Left lung (tissue), 10 donors: Measurements from ENCODE around the gene RNF144B. TPM values are rescaled to one million over a fixed set of nuclear protein-coding genes. Genes with fewer than 3 reads are reported as not detected.

ENCODE experiments used
- ATAC-seq: fragments of 200-7000 bp; cut with Tn5 transposase; one replicate; pipeline ENCODE4 v1.9.1; 2020; ENCODE audit warnings: moderate library complexity
- DNase-seq, 4 donors: peaks; one replicate each; pipeline ENCODE4 v3.0.0-alpha.2; 2013 to 2020
- H3K27ac ChIP-seq, 2 donors: fragments of 200-600 bp; sonication (generic) in 1 of 2; one replicate each; pipeline versions ENCODE4 v1.5.0 to v1.8.0; 2020 to 2021
- H3K27me3 ChIP-seq, 2 donors: fragments of 200-600 bp; sonication (generic) in 1 of 2; one replicate each; pipeline versions ENCODE4 v1.5.0 to v1.8.0; 2020 to 2021
- H3K36me3 ChIP-seq, 2 donors: fragments of 200-600 bp; sonication (generic) in 1 of 2; one replicate each; pipeline versions ENCODE4 v1.5.0 to v1.8.0; 2020 to 2021
- H3K4me1 ChIP-seq, 2 donors: fragments of 200-600 bp; one replicate each; pipeline ENCODE4 v1.8.0; 2021
- H3K4me3 ChIP-seq, 2 donors: fragments of 200-600 bp; sonication (generic) in 1 of 2; one replicate each; pipeline versions ENCODE4 v1.5.0 to v1.8.0; 2020 to 2021; ENCODE audit warnings: mild to moderate bottlenecking in 1 of 2
- H3K9me3 ChIP-seq, 2 donors: fragments of 200-600 bp; sonication (generic) in 1 of 2; one replicate each; pipeline versions ENCODE4 v1.5.0 to v1.8.0; 2020 to 2021
- intact Hi-C, 2 donors: fragments of 100-400 bp; cut with DNase I; formaldehyde crosslinking; loops; one replicate each; pipeline versions ENCODE4 v1.11.2 to v1.14.2; 2022
- polyA plus RNA-seq, 6 donors: library from polyadenylated mRNA; unstranded; fragments of 120-200 nt; gene quantifications; one replicate each; pipeline ENCODE4 v1.2.1, GENCODE V29; 2013; ENCODE audit not compliant: insufficient read length in 6 of 6
- total RNA-seq, 2 donors: library from RNA; stranded (reverse); fragmentation: NEBNext Ultra II Directional; extraction: Animal tissue kit (Norgen Biotek cat#: 25700); gene quantifications; one replicate each; pipeline ENCODE4 v1.2.1, GENCODE V29; 2021
- TF ChIP-seq, protein P1 (sequence below), 2 donors: fragments of 200-600 bp; sonication (generic) in 1 of 2; IDR thresholded peaks; one replicate each; pipeline versions ENCODE4 v1.5.0 to v1.8.0; 2021; ENCODE audit warnings: antibody characterized with exemption in 2 of 2
- donor health status: DM: no; HTN: yes; CAD: no.
- donor health status: DM: no; HTN: no; CAD: no.

Gene RNF144B
- total and polyA plus RNA-seq, 8 donors, result 13.9 to 74.8 (median 20.1) TPM

DNA sequence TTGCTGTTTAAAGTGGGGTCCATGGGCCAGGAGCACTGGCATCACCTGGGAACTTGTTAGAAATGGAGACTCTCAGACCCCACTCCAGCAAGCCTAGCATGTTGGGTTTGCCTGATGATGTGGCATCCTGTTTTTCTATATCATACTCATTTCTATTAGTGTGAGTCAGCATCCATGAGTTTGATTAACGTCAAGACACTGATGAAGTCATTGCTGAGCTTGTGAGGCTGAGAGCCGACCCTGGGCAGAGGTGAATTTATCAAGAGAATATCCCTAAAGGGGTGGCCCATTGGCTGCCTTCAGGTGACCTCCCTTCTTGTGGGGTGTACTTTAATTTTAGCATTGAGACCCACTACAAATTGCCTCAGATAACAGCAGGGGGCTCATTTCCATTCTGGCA, 43.4 kb upstream of the RNF144B start:
- TF ChIP-seq, protein P1, sequence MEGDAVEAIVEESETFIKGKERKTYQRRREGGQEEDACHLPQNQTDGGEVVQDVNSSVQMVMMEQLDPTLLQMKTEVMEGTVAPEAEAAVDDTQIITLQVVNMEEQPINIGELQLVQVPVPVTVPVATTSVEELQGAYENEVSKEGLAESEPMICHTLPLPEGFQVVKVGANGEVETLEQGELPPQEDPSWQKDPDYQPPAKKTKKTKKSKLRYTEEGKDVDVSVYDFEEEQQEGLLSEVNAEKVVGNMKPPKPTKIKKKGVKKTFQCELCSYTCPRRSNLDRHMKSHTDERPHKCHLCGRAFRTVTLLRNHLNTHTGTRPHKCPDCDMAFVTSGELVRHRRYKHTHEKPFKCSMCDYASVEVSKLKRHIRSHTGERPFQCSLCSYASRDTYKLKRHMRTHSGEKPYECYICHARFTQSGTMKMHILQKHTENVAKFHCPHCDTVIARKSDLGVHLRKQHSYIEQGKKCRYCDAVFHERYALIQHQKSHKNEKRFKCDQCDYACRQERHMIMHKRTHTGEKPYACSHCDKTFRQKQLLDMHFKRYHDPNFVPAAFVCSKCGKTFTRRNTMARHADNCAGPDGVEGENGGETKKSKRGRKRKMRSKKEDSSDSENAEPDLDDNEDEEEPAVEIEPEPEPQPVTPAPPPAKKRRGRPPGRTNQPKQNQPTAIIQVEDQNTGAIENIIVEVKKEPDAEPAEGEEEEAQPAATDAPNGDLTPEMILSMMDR (IDR thresholded peaks at IDR 0.05), result no peak
- H3K36me3 ChIP-seq, result no peaks in the 10 kb centered on the region
- H3K27me3 ChIP-seq, result no peaks in the 10 kb centered on the region
- DNase-seq, result no peak
- ATAC-seq, result no peak
- H3K9me3 ChIP-seq, result no peaks in the 10 kb centered on the region
- H3K27ac ChIP-seq, result no peak overlapping the region
- no peak overlapping the region for H3K4me3 ChIP-seq
- no peaks in the 10 kb centered on the region for H3K4me1 ChIP-seq
- intact Hi-C loops, result no loop called here

DNA sequence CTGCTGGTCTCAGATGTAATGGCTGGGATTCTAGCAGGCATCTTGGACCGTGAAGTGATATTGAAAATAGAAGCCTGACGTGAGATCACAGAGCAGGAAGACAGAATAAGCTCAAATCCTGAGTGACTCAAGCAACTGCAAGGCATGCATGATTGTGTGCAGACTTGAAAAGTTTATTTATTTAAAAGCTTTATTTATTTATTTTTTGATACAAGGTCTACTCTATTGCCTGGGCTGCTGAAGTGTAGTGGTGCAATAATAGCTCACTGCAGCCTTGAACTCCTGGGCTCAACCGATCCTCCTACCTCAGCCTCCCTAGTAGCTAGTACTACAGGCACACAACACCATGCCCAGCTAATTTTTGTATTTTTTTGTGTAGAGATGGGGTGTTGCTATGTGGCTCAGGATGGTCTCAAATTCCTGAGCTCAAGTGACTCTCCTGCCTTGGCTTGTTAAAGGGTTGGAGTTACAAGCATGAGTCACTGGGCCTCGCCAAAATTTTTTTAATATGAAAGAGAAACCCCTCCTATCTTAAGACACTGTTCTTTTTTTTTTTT, 40.1 kb upstream of the RNF144B start:
- TF ChIP-seq, protein P1 (IDR thresholded peaks at IDR 0.05), result no peak
- Histone ChIP-seq H3K27me3 (no peaks in the 10 kb centered on the region), H3K4me3 (no peak overlapping the region), H3K4me1 (peaks cover 0 to 12% of the 10 kb centered on the region in 2 donors), H3K36me3 (no peaks in the 10 kb centered on the region), H3K9me3 (no peaks in the 10 kb centered on the region), H3K27ac (no peak overlapping the region)
- ATAC-seq (no peak), DNase-seq (no peak)
- intact Hi-C loops, result no loop called here

DNA sequence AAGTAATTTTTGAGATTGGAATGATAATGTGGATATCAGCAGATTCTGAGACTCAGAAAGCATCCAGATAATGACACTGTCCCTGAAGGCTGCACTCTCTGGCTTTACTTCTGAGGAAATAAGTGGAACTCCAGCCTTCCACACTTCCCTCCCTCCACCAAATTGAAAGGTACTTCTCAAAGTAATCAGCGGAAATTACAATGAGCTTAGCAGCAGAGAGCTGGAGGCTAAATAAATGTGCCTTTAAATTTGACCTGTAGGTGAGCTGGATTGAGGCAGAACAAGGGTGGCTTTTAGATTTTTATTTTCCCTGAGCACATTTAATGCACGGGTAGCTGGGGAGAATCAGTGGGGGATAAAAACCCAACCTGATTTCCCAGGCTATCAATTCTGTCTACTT, 39.3 kb upstream of the RNF144B start:
- TF ChIP-seq, protein P1 (IDR thresholded peaks at IDR 0.05), result no peak
- H3K9me3 ChIP-seq, result no peaks in the 10 kb centered on the region
- DNase-seq (no peak), ATAC-seq (no peak)
- intact Hi-C loops, result no loop called here
- no peaks in the 10 kb centered on the region for H3K36me3 ChIP-seq
- H3K27me3 ChIP-seq, result no peaks in the 10 kb centered on the region
- no peak overlapping the region for H3K27ac ChIP-seq
- H3K4me1 ChIP-seq, result peaks cover 0 to 12% of the 10 kb centered on the region in 2 donors
- H3K4me3 ChIP-seq, result no peak overlapping the region

DNA sequence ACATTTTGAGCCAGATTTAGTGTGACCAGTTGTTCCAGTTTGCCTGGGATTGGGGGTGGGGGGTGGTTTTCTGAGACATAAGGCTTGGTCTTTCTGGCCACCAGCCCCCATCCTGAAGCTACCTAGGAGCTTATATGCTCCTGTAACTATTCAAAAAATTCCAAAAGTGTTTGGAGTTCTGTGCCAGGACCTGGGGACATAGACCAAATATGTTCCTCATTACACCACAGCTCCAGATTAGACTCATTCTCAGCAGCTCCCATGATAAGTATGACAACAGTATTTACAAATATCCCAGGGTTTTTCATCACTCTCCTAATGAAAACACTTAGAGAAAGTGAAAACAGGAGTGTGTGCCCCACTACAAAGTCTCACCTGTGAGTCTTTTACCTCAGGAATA, 37.8 kb upstream of the RNF144B start:
- Histone ChIP-seq H3K9me3 (no peaks in the 10 kb centered on the region), H3K27ac (no peak overlapping the region), H3K4me3 (no peak overlapping the region), H3K27me3 (no peaks in the 10 kb centered on the region), H3K36me3 (no peaks in the 10 kb centered on the region), H3K4me1 (peaks cover 0 to 12% of the 10 kb centered on the region in 2 donors)
- ATAC-seq, result no peak
- DNase-seq, result no peak
- TF ChIP-seq, protein P1 (IDR thresholded peaks at IDR 0.05), result no peak
- intact Hi-C loops, result no loop called here

DNA sequence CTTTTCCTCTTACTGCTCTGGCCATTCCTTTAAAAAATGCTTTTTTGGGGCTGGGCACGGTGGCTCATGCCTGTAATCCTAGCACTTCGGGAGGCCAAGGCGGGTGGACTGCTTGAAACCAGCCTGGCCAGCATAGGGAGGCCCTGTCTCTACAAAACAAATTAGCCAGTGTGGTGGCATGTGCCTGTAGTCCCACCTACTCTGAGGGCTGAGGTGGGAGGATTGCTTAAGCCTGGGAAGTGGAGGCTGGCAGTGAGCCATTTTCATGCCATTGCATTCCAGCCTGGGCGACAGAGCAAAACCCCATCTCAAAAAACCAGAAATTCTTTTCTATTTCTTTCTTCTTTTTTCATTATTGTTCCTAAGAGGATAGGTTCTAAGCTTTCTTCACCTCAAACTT, 36.9 kb upstream of the RNF144B start:
- H3K4me3 ChIP-seq, result no peak overlapping the region
- H3K36me3 ChIP-seq, result no peaks in the 10 kb centered on the region
- TF ChIP-seq, protein P1 (IDR thresholded peaks at IDR 0.05), result no peak
- no peaks in the 10 kb centered on the region for H3K9me3 ChIP-seq
- intact Hi-C loops, result no loop called here
- peak; percentile 69 for ATAC-seq
- DNase-seq, result peak in 1 of 4 donors; percentile 18
- H3K27me3 ChIP-seq, result no peaks in the 10 kb centered on the region
- H3K4me1 ChIP-seq, result peaks cover 0 to 12% of the 10 kb centered on the region in 2 donors
- H3K27ac ChIP-seq, result no peak overlapping the region
